Activated CD4-positive, alpha-beta T cell treated with anti-CD3 and anti-CD28 coated beads for 36 hours (primary cell): ENCODE measurements around the gene CREB3L1. TPM values are rescaled to one million over a fixed set of nuclear protein-coding genes. Genes with fewer than 3 reads are reported as not detected.

Experiments used
- ATAC-seq: fragments of 200-7000 bp; cut with Tn5 transposase; one replicate; pipeline ENCODE4 v1.10.0; 2021; ENCODE audit warnings: mild to moderate bottlenecking, moderate library complexity
- CTCF ChIA-PET: fragments of 350-600 bp; sonication (Branson Sonifier 250); formaldehyde crosslinking; loops from one replicate; lab custom pipeline; 2021; ENCODE audit warnings: antibody characterized with exemption; lab: Charles Lee
- POLR2A ChIA-PET: fragments of 350-600 bp; sonication (Branson Sonifier 250); formaldehyde crosslinking; loops from one replicate; lab custom pipeline; 2021; ENCODE audit warnings: antibody characterized with exemption, inconsistent platforms; lab: Charles Lee
- DNase-seq: peaks from one replicate; pipeline ENCODE4 v3.0.0-alpha.2; 2020
- H3K27ac Mint-ChIP-seq: one replicate; pipeline ENCODE4 v1.8.0; 2021; ENCODE audit warnings: mixed read lengths
- H3K27me3 Mint-ChIP-seq: one replicate; pipeline ENCODE4 v1.8.0; 2021; ENCODE audit warnings: mixed read lengths
- H3K36me3 Mint-ChIP-seq: one replicate; pipeline ENCODE4 v1.8.0; 2021; ENCODE audit warnings: low read depth, mixed read lengths
- H3K4me1 Mint-ChIP-seq: one replicate; pipeline ENCODE4 v1.8.0; 2021; ENCODE audit warnings: mixed read lengths
- H3K4me3 Mint-ChIP-seq: one replicate; pipeline ENCODE4 v1.8.0; 2021; ENCODE audit warnings: mild to moderate bottlenecking, moderate library complexity, mixed read lengths
- H3K9me3 Mint-ChIP-seq: one replicate; pipeline ENCODE4 v1.8.0; 2021; ENCODE audit warnings: low read depth, mixed read lengths
- intact Hi-C, 2 experiments: fragments of 100-400 bp; cut with DNase I in 1 of 2; cut with micrococcal nuclease in 1 of 2; formaldehyde crosslinking; loops; one replicate each; pipeline versions ENCODE4 v1.14.2 to v1.15.1; 2022 to 2024; cut with DNase I, micrococcal nuclease
- total RNA-seq, 2 experiments: library from RNA; stranded (reverse); gene quantifications; one replicate each; pipeline ENCODE4 v1.2.3, GENCODE V29; 2021

The CREB3L1 gene
- total RNA-seq, 2 experiments from 2014 or later, result 0.19 TPM; not detected in 1

- ATAC-seq, result no peak
- ChIA-PET CTCF (interaction anchor here (0.6 to 10.5 kb wide), 30 partner anchors 9 to 298 kb away, joined by 3 to 230 read pairs (median 5); no protein-coding TSS in a partner anchor), POLR2A (interaction anchor here (0.7 kb wide), 1 partner anchor 106 kb away, joined by 3 read pairs; no protein-coding TSS in a partner anchor)
- Mint-ChIP-seq H3K9me3 (no peaks in the 10 kb centered on the region), H3K27ac (no peak overlapping the region), H3K36me3 (no peaks in the 10 kb centered on the region), H3K4me3 (no peak overlapping the region), H3K27me3 (peaks cover 9% of the 10 kb centered on the region), H3K4me1 (peaks cover 36% of the 10 kb centered on the region)
- intact Hi-C loops, result loop anchor here (1.0 to 5.0 kb wide), 10 partner anchors 69 to 393 kb away; partner anchors contain the start of genes CRY2 (in 1 of the 2) and MDK (in 1 of the 2)
- no peak for DNase-seq
These were observed 37.7 kb upstream of the CREB3L1 start for GRCh38 chr11:46239801-46240061.

GRCh38 chr11:46240371-46240770, 37.1 kb upstream of the CREB3L1 start:
- H3K4me1 Mint-ChIP-seq, result peaks cover 36% of the 10 kb centered on the region
- no peaks in the 10 kb centered on the region for H3K36me3 Mint-ChIP-seq
- ATAC-seq, result no peak
- ChIA-PET POLR2A (interaction anchor here (0.6 kb wide), 1 partner anchor 1008 kb away, joined by 3 read pairs; no protein-coding TSS in a partner anchor), CTCF (interaction anchor here (0.6 to 10.5 kb wide), 21 partner anchors 10 to 298 kb away, joined by 3 to 230 read pairs (median 6); no protein-coding TSS in a partner anchor)
- H3K27me3 Mint-ChIP-seq, result peaks cover 4% of the 10 kb centered on the region
- no peak for DNase-seq
- no peak overlapping the region for H3K27ac Mint-ChIP-seq
- intact Hi-C loops, result no loop called here
- no peaks in the 10 kb centered on the region for H3K9me3 Mint-ChIP-seq
- H3K4me3 Mint-ChIP-seq, result no peak overlapping the region

DNA sequence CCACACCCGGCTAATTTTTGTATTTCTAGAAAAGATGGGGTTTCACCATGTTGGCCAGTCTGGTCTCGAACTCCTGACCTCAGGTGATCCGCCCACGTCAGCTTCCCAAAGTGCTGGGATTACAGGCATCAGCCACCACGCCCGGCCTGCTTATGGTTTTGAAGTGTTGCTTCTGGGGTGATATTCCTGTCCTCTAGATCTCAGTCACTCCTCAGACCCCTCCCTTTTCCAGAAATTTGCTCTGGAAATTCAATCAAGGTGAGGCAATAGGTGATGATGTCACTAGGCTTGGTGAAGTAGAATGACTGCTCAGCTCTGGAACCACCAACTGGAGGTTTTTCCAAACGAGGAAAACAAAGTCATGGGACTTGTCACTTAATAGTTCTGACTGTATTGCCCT, 36.6 kb upstream of the CREB3L1 start:
- H3K4me1 Mint-ChIP-seq, result peaks cover 36% of the 10 kb centered on the region
- H3K27ac Mint-ChIP-seq, result no peak overlapping the region
- H3K27me3 Mint-ChIP-seq, result peaks cover 3% of the 10 kb centered on the region
- H3K4me3 Mint-ChIP-seq, result no peak overlapping the region
- DNase-seq, result no peak
- intact Hi-C loops, result no loop called here
- ChIA-PET POLR2A (interaction anchor here (0.6 kb wide), 1 partner anchor 1007 kb away, joined by 3 read pairs; no protein-coding TSS in a partner anchor), CTCF (interaction anchor here (1.3 to 10.5 kb wide), 6 partner anchors 9 to 120 kb away, joined by 4 to 230 read pairs (median 8); partner anchors contain the start of gene CREB3L1)
- H3K36me3 Mint-ChIP-seq, result no peaks in the 10 kb centered on the region
- no peak for ATAC-seq
- H3K9me3 Mint-ChIP-seq, result no peaks in the 10 kb centered on the region

DNA sequence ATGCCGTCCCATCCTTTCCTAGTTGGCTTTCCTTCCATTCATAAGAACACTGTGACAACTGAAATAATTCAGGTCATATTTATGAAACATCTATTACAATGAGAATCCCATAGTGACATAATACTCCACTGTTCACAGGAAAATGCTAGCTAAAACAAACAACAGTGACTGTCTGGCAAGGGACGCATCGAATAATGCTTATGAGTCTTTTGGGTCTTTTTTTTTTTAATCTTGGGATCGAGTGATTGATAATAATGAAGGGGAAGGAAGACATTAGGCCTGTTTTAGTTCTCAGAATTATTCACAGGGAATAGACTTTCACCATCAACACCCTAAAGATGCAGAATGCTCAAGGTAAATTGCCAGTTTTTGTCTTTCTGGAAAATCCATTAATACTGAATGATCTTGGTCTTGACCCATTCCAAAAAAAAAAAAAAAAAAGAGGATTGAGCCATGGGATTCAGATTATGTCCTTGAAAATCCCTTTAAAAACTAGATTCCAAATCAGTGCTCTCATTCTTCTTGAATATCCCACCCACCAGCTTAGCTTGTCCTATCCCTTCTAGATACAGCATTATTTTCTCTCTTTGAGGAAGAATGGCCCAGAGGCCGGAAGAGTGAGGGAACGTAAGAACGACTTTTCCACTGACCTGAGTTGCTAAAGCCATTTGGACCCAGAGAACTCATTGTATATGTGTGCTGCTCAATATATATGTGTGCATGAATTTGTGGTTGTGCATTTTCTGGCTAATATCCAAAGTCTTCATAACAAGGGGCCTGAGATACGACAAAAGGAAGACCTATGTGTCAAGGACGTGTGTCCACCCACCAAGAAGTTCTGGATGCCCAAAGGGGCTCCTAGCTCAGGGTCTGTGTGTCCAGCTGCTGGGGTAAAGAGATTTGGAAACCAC, 35.2 kb upstream of the CREB3L1 start:
- H3K4me3 Mint-ChIP-seq, result peak overlapping the region; percentile 84

DNA sequence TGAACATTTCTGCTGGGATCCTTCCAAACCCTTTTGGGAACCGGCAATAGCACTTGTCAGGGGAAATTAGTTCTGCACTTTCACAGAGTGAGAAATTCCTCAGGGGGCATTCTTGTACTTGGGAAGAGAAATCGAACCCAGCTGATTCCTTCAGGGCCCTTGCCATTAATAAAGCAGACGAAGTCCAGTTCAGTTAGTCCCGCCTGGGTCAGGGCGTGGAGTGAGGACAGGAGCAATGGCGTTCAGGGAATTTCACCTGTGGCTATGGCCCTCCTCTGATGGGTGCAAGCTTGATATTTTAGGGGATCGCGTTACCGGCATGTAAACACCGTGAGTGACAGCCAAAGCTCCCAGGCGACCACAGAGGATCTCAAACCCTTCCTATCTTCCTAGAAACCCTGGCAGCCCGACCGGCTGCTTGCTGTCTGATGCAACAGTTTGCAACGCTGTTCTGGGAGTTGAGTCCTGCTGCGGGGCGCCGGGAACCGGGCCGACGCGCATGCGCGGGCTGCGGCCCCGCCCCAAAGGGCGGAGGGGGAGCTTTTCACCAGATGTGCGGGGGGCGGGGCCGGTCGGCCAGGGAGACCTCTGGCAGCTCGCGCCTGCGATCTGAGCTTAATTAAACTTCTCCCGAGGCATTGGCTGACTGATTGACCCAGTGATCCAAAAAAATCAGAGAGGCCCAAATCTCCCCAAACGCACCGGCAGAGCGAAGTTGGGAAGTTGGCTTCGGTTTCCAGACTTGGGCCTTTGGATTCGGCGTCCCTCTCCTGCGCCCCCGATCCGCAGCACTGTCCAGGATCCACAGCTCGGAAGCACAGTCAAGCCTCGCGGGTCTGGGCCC, 34.3 kb upstream of the CREB3L1 start:
- H3K27me3 Mint-ChIP-seq, result no peaks in the 10 kb centered on the region
- H3K4me1 Mint-ChIP-seq, result peaks cover 23% of the 10 kb centered on the region
- H3K36me3 Mint-ChIP-seq, result no peaks in the 10 kb centered on the region
- H3K9me3 Mint-ChIP-seq, result no peaks in the 10 kb centered on the region
- intact Hi-C loops, result loop anchor here (1.0 to 2.0 kb wide), 7 partner anchors 72 to 457 kb away; partner anchors contain the start of genes ARHGAP1 (in 1 of the 2), ATG13 (in 1 of the 2), CRY2 (in 1 of the 2) and DGKZ (in 1 of the 2)
- ATAC-seq (peak; percentile 82), DNase-seq (peak; percentile 96)
- ChIA-PET POLR2A (interaction anchor here (0.9 to 1.5 kb wide), 4 partner anchors 53 to 326 kb away, joined by 3 to 7 read pairs (median 6); partner anchors contain the start of gene PEX16), CTCF (interaction anchor here (0.6 to 10.5 kb wide), 28 partner anchors 10 to 1015 kb away, joined by 3 to 230 read pairs (median 3); partner anchors contain the start of gene DGKZ)
- peak overlapping the region; percentile 84 for H3K4me3 Mint-ChIP-seq
- H3K27ac Mint-ChIP-seq, result peak overlapping the region; percentile 88

More for the DNA sequence above, 35.2 kb upstream of the CREB3L1 start:
- H3K9me3 Mint-ChIP-seq, result no peaks in the 10 kb centered on the region
- H3K27ac Mint-ChIP-seq, result peak overlapping the region; percentile 88
- ATAC-seq, result no peak
- ChIA-PET CTCF (interaction anchor here (0.6 to 10.5 kb wide), 17 partner anchors 9 to 332 kb away, joined by 3 to 230 read pairs (median 4); partner anchors contain the start of genes CREB3L1 and DGKZ), POLR2A (interaction anchor here (1.3 to 1.5 kb wide), 2 partner anchors 62 to 107 kb away, joined by 3 to 4 read pairs; no protein-coding TSS in a partner anchor)
- intact Hi-C loops, result loop anchor here (2.0 kb wide), 2 partner anchors 73 to 395 kb away; partner anchors contain the start of gene CRY2 (in 1 of the 2)
- DNase-seq, result no peak
- no peaks in the 10 kb centered on the region for H3K36me3 Mint-ChIP-seq
- no peaks in the 10 kb centered on the region for H3K27me3 Mint-ChIP-seq
- H3K4me1 Mint-ChIP-seq, result peaks cover 28% of the 10 kb centered on the region

DNA sequence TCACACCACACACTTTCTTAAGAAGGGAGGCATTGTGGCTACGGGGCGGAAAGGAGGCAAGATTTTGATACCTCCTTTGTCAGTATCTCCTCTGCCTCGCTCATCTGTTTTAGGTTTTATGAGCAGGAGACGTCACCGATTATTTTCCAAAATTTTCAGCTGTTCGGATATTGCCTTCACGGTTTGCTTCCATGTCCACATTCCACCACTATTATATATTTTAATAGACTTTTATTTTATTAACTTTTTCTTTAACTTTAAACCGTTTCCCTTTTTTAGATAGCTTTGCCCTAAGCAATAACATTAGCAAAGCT, 33.7 kb upstream of the CREB3L1 start:
- ChIA-PET POLR2A (interaction anchor here (0.9 to 1.5 kb wide), 4 partner anchors 52 to 326 kb away, joined by 3 to 7 read pairs (median 6); partner anchors contain the start of gene PEX16), CTCF (interaction anchor here (0.6 to 10.5 kb wide), 19 partner anchors 11 to 247 kb away, joined by 3 to 230 read pairs (median 4); partner anchors contain the start of gene DGKZ)
- Mint-ChIP-seq H3K36me3 (no peaks in the 10 kb centered on the region), H3K4me1 (peaks cover 23% of the 10 kb centered on the region), H3K27ac (peak overlapping the region; percentile 88), H3K9me3 (no peaks in the 10 kb centered on the region), H3K4me3 (peak overlapping the region; percentile 84), H3K27me3 (no peaks in the 10 kb centered on the region)
- intact Hi-C loops, result loop anchor here (1.0 to 2.0 kb wide), 7 partner anchors 71 to 457 kb away; partner anchors contain the start of genes ARHGAP1 (in 1 of the 2), ATG13 (in 1 of the 2), CRY2 (in 1 of the 2) and DGKZ (in 1 of the 2)
- ATAC-seq, result no peak
- DNase-seq, result no peak

DNA sequence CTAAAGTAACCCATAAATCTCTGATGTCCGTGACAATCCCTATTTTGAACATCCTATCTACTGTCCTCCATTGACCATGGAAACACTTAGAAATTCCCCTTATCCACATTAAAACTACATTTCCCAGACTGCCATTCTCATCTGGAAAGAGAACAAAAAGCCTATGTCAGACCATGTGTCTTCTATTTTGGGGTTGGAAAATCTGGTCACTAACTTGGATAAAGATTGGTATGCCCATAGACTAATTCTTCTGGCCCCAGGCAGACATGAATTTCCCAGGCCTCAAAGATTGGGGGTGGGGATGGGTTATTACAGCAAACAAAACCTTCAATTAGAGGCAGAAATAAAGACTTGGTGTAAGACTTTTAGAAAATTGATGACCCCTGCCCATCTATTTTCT, 30.9 kb upstream of the CREB3L1 start:
- no peak overlapping the region for H3K27ac Mint-ChIP-seq
- peaks cover 16% of the 10 kb centered on the region for H3K4me1 Mint-ChIP-seq
- intact Hi-C loops, result no loop called here
- CTCF ChIA-PET, result no interaction called here
- DNase-seq (no peak), ATAC-seq (no peak)
- H3K9me3 Mint-ChIP-seq, result no peaks in the 10 kb centered on the region
- POLR2A ChIA-PET, result no interaction called here
- no peak overlapping the region for H3K4me3 Mint-ChIP-seq
- no peaks in the 10 kb centered on the region for H3K36me3 Mint-ChIP-seq
- no peaks in the 10 kb centered on the region for H3K27me3 Mint-ChIP-seq

GRCh38 chr11:46247090-46247489, 30.4 kb upstream of the CREB3L1 start:
- intact Hi-C loops, result loop anchor here in 1 of 2 experiments (1.0 kb wide), 1 partner anchor 68 kb away; no protein-coding TSS in a partner anchor

GRCh38 chr11:46247659-46248058, 29.8 kb upstream of the CREB3L1 start:
- DNase-seq (peak; percentile 65), ATAC-seq (no peak)
- no peaks in the 10 kb centered on the region for H3K27me3 Mint-ChIP-seq
- H3K36me3 Mint-ChIP-seq, result no peaks in the 10 kb centered on the region
- CTCF ChIA-PET, result interaction anchor here (0.7 to 2.4 kb wide), 4 partner anchors 9 to 105 kb away, joined by 4 to 6 read pairs (median 5); no protein-coding TSS in a partner anchor
- POLR2A ChIA-PET, result no interaction called here
- no peaks in the 10 kb centered on the region for H3K9me3 Mint-ChIP-seq
- intact Hi-C loops, result loop anchor here in 1 of 2 experiments (1.0 kb wide), 1 partner anchor 68 kb away; no protein-coding TSS in a partner anchor
- no peak overlapping the region for H3K4me3 Mint-ChIP-seq
- H3K4me1 Mint-ChIP-seq, result peaks cover 11% of the 10 kb centered on the region
- H3K27ac Mint-ChIP-seq, result no peak overlapping the region

More at GRCh38 chr11:46247090-46247489, 30.4 kb upstream of the CREB3L1 start:
- H3K36me3 Mint-ChIP-seq, result no peaks in the 10 kb centered on the region
- H3K4me3 Mint-ChIP-seq, result no peak overlapping the region
- no peaks in the 10 kb centered on the region for H3K27me3 Mint-ChIP-seq
- H3K9me3 Mint-ChIP-seq, result no peaks in the 10 kb centered on the region
- H3K4me1 Mint-ChIP-seq, result peaks cover 15% of the 10 kb centered on the region
- ChIA-PET CTCF (interaction anchor here (0.5 to 2.4 kb wide), 3 partner anchors 64 to 105 kb away, joined by 3 to 6 read pairs (median 4); no protein-coding TSS in a partner anchor), POLR2A (no interaction called here)
- H3K27ac Mint-ChIP-seq, result no peak overlapping the region
- no peak for DNase-seq
- no peak for ATAC-seq
